ENCODE results near the gene PTHLH. TPM values are rescaled to one million over a fixed set of nuclear protein-coding genes. Genes with fewer than 3 reads are reported as not detected.

Gene PTHLH
- total RNA-seq, 4 donors from 2014 or later, result not detected

GRCh38 chr12:27998170-27998569 is 25.6 kb upstream of the PTHLH start:
- TF ChIP-seq CTCF (IDR thresholded peaks at IDR 0.05), result no peak
- Histone ChIP-seq H3K36me3 (no peaks in the 10 kb centered on the region), H3K27ac (no peak overlapping the region), H3K4me1 (no peaks in the 10 kb centered on the region), H3K9me3 (no peaks in the 10 kb centered on the region), H3K27me3 (no peaks in the 10 kb centered on the region), H3K4me3 (no peak overlapping the region)
- no peak for DNase-seq

GRCh38 chr12:27996761-27997160 is 24.2 kb upstream of the PTHLH start:
- Histone ChIP-seq H3K9me3 (no peaks in the 10 kb centered on the region), H3K4me1 (no peaks in the 10 kb centered on the region), H3K27me3 (no peaks in the 10 kb centered on the region), H3K4me3 (no peak overlapping the region), H3K27ac (no peak overlapping the region), H3K36me3 (no peaks in the 10 kb centered on the region)
- TF ChIP-seq POLR2A (IDR thresholded peaks at IDR 0.05) (no peak), CTCF (IDR thresholded peaks at IDR 0.05) (no peak)
- DNase-seq, result no peak

- TF ChIP-seq POLR2A (IDR thresholded peaks at IDR 0.05), result no peak
- no peak for TF ChIP-seq CTCF (IDR thresholded peaks at IDR 0.05)
- Histone ChIP-seq H3K4me3 (no peak overlapping the region), H3K4me1 (no peaks in the 10 kb centered on the region), H3K27ac (no peak overlapping the region), H3K27me3 (no peaks in the 10 kb centered on the region), H3K36me3 (no peaks in the 10 kb centered on the region), H3K9me3 (no peaks in the 10 kb centered on the region)
- no peak for DNase-seq
These were observed 22.9 kb upstream of the PTHLH start for GRCh38 chr12:27995406-27995805.

GRCh38 chr12:27988594-27989233 is 16.2 kb upstream of the PTHLH start:
- DNase-seq, result no peak
- Histone ChIP-seq H3K4me1 (no peaks in the 10 kb centered on the region), H3K36me3 (no peaks in the 10 kb centered on the region), H3K4me3 (no peak overlapping the region), H3K27ac (no peak overlapping the region), H3K27me3 (no peaks in the 10 kb centered on the region), H3K9me3 (no peaks in the 10 kb centered on the region)
- TF ChIP-seq CTCF (IDR thresholded peaks at IDR 0.05) (no peak), POLR2A (IDR thresholded peaks at IDR 0.05) (no peak)

GRCh38 chr12:27987331-27987730 is 14.8 kb upstream of the PTHLH start:
- H3K36me3 ChIP-seq, result no peaks in the 10 kb centered on the region
- DNase-seq, result no peak
- H3K4me3 ChIP-seq, result no peak overlapping the region
- H3K27me3 ChIP-seq, result no peaks in the 10 kb centered on the region
- no peak for TF ChIP-seq CTCF (IDR thresholded peaks at IDR 0.05)
- TF ChIP-seq POLR2A (IDR thresholded peaks at IDR 0.05), result no peak
- H3K9me3 ChIP-seq, result no peaks in the 10 kb centered on the region
- no peak overlapping the region for H3K27ac ChIP-seq
- no peaks in the 10 kb centered on the region for H3K4me1 ChIP-seq

- DNase-seq, result no peak
- Histone ChIP-seq H3K4me3 (no peak overlapping the region), H3K27me3 (no peaks in the 10 kb centered on the region), H3K9me3 (no peaks in the 10 kb centered on the region), H3K27ac (no peak overlapping the region), H3K36me3 (no peaks in the 10 kb centered on the region), H3K4me1 (no peaks in the 10 kb centered on the region)
- TF ChIP-seq POLR2A (IDR thresholded peaks at IDR 0.05), result no peak
- no peak for TF ChIP-seq CTCF (IDR thresholded peaks at IDR 0.05)
These were observed 11.7 kb upstream of the PTHLH start for GRCh38 chr12:27984275-27984674.
